GM21619 (cell line): Measurements from ENCODE around the gene LEPROT.

Source experiments
- ATAC-seq: cut with Tn5 transposase; IDR thresholded peaks from one replicate; pipeline ENCODE4 v1.9.1; 2021; ENCODE audit not compliant: unreplicated experiment

LEPROT gene

DNA sequence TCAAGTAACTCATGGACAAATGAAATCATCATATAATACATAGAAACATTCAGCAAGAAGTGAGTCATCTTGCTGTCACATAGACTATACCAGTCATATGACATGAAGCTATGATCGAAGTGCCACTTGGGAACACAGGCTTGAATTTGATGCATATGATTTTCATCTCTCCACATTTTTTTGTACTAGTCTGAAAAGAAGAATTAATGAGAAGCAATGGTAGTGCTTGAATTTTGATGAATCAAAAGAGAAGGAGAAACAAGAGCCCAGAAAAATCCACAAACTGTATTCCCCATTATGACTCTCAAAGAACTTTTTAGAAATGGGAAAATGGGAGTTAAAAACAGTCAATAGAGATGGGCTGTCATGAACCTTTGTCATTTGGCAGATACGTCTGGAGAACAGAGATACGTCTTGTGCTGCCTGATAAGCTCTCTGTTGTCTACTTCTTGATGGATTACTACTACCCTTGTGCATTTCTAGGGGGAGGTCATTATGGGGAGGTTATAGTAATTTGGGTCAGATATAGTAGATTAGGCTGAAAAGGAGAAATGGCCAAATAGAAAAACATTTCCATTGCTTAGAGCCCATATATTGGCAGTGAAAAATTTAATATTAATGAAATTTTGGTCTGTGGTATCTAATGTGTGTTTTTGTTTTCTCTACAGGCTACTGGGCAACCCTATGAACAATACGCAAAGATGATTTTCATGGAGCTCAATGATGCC lies 8.0 kb upstream of the LEPROT start:
- no peak for ATAC-seq

DNA sequence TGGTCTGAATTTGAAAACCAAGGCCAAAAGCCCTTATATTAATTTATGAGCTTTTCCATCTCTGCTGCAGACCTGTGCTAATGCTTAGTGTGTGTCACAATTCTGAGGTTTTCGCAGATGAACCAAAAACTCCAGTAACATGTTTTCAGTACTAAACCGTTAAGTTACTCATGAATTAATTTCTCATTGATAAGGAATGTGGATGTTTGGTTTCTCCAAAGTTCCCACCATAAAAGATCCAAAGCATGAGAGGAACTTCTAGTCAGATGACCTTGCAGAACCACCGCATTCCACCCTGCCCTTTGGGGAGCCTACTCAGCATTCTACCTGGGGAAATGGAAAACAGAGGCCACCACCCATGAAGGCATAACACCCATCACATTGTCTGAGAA lies 7.5 kb upstream of the LEPROT start:
- no peak for ATAC-seq

DNA sequence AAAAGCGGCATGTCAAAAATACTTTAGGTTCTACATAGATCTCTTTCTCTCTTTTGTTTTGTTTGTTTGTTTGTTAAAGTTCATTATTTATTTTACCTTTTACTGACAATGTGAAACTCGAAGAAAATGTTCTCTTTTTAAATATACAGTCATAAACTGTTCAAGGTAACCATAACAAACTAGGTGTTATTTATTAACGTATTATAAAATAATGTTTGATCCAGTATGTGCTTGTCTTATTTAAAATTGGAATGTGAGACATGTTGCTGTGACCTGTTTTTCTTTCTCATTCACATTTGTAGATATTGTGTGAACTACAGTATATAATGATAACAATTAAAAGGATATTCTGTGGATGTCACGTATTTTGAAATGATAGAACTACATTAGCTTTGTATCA lies 5.9 kb upstream of the LEPROT start:
- ATAC-seq: no peak

DNA sequence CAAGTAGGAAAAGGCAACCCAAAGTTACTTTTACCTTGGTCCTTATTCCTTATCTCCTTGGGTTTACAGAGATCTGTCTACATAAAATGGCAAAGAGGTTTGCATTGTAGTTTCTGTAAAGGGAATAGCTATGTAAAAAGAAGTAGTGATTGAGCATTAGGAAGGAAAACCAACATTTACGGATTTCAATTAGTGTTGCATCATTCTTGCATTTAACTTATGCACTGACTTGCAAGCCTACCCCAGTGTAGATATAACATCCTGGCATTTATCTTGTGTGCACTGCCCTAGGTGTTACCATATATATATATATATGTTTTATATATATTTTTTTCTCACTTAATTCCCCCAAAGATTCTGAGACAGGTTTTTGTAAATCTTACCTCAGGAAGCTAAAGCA lies 3.7 kb upstream of the LEPROT start:
- no peak for ATAC-seq

DNA sequence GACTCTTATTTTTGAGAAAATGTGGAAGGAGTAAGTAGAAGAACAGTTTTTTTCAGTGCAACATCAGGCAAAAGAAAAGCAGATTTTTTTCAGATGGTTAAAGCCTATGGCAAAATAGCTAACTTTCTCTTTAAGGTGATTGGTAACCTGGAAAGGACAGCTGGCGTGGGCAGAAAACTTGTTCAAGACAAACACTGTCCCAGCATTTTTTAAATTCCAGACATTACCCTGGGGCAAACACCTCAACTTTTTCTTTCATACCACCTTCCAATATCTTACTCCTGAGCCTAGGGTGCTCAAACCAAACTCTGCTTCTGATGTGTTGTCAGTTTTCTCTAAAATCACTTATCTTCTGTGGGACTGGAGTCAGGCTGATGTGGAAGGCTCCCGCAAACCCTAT lies 2.7 kb upstream of the LEPROT start:
- ATAC-seq: no peak

DNA sequence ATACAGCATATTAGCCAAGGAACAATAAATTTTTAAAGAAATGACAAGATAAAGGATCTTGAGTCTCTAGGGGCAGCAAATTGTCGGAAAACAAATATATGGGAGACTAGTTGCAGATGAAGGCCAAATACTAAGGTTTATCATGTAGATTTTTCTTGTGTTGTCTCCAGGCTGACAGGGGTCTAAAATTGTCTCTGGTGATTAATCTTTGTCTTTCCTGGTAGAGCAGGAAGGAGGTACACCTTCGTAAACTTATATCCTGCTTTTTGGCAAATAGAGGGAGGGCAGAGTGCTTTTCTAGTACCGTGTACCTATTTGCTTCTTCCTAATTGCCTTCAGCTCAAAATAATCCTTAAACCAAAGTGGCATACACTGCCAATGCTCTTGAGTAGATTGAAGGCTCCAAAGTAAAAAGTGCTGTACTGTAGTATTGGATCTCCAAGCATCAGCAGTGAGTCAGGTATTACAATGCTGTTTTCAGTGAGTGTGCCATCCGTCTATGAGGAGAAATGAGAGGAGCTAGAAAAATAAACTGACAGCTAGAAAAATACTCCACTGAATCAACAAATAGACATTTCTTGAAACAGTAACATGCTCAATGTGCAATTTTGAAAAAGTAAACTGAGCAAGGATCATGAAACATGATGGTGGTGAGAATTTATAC lies 1.8 kb upstream of the LEPROT start:
- ATAC-seq: no peak

DNA sequence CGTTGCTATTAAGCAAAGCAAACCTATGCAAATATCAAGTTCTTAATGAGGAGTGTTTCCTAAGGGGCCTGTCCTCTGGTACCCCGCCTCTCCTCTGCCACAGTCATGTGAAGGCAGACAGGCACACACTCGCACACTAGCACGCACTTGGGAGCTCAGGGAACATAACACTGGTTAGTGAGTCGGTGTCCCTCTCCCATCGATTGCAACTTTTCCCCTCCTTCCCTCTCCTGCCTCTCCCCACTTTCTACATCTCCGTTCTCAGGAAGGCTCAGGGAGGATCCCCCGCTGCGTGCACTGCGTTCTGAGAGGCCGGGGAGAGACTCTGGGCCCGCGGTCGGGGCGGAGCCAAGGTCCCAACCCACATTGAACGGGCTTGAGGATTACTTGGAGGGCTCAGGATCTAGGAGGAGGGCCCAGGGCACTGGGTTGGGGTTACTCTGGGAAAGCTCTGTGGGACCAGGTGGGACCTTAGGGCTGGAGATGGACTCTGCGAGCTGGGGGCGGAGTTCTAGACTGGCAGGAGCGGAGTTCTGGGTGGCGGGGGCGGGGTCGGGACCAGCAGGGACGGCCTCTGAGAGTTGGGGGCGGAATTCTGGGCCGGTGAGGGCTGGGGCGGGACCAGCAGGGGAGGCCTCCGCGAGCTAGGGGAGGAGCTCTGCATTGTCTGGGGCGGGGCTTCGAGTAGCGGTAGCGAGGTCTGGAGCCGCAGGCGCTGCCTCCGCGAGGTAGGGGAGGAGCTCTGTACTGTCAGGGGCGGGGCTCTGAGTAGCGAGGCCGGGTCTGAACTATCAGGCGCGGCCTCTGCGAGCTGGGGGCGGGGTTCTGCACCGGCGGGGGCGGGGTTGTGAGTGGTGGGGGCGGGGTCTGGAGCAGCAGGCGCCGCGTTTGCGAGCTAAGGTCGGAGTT lies 533 bp upstream of the LEPROT start:
- ATAC-seq: peak; percentile 88

DNA sequence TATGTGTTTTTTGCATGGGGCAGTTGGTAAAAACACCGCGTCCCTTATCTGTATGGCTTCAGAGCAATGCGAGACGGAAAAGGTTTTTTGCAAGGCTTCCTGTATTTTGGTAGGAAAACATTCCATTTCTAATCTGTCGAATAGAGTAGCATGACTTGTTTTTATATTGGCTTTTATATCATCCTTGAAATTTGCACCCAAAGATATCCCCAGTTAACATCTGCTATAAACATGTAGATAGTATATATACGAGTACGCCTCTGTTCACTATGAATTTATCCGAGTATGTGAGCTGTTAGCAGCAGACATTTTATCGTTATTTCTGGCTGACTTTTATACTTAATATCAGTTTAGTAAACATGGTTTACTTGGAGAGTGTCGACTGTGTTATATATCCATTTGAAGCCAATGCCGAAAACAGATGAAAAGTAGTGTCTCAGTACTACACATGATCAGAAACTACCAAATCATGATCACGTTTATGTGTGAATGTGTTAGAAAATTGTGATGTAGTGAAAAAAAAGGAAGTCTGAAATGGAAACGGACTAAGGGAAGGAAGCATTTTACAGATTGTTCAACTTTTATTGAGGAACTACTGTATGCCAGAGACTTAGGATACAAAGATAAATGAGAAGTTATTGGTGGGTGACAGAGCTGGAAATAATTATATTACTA lies 1.0 kb downstream of the LEPROT start:
- ATAC-seq: no peak

DNA sequence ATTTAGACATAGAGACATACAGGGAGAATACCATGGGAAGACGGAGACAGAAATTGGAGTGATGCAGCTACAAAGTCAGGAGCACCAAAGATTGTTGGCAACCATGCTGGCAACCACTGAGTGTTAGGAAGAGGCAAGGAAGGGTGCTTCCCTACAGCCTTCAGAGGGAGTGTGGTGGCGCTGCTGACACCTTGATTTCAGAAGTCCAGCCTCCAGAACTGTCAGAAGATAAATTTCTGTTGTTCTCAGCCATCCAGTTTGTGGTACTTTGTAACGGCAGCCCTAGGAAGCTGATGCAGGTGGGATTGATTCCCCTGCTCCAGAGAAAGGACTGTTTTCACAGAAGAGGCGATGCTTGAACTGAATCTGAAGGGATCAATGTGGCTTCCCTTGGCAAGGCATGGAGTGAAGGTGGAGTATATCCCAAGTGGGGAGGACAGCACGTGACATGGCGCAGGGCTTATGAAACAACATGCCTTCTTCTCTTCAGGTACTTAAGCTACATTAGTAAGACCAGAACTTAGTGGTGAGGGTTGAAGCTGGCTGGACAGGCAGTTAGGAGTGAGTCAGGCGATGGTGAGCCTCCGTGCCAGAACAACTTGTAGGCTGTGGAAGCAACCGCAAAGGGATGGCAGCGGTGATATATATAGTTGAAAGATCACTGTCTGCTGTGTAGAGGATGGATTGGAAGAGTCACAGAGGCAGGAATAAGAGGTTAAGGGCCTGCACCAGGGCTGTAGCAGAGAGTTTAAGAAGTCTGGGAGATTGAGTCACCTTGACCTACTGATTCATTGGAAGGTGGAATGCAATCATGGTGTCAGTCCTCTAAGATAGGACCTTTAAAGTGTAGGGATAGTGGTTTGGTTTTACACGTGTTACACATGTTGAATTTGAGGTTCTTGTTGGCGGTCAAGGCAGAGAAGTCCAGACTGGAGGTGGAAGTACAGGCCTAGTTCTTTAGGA lies 2.1 kb downstream of the LEPROT start:
- no peak for ATAC-seq

DNA sequence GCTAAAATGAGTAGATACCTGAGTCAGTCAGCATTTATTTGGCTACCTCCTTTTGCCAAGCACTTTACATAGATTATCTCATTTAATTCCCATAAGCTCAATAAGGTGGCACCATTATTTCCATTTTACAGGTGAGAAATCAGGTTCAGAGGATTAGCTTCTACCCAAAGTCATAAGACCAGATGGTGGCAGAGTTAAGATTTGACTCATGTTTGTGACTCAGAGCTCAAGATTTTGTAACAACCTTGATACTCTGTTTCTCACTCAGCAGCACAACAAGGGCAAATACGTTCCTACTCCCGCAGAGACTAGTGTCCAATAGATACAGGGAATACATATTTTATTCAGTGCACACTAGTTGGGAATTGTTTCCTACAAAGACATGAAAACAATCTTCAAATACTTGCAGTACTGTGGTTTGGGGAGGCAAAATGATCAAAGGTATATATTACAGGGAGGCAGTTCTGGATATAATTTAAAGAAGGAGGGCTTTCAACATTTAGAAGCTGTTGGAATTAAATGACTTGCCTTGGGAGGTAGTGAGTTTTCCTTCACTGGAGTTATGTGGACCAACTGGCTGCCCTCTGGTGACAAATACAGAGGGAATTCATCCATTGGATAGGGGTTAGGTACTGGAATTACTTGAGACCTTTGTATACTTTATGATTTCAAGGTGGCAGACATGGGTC lies 3.6 kb downstream of the LEPROT start:
- no peak for ATAC-seq

DNA sequence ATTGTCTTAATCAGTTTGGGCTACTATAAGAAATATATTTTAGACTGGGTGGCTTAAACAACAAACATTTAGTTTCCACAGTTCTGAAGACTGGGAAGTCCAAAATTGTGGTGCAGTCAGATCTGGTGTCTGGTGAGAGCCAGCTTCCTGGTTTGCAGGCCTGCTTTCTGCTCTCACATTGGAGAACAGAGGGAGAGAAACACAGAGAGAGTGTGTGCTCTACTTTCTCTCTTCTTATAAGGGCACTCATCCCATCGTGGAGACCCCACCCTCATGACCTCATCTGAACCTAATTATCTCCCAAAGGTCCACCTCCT lies 4.1 kb downstream of the LEPROT start:
- no peak for ATAC-seq

DNA sequence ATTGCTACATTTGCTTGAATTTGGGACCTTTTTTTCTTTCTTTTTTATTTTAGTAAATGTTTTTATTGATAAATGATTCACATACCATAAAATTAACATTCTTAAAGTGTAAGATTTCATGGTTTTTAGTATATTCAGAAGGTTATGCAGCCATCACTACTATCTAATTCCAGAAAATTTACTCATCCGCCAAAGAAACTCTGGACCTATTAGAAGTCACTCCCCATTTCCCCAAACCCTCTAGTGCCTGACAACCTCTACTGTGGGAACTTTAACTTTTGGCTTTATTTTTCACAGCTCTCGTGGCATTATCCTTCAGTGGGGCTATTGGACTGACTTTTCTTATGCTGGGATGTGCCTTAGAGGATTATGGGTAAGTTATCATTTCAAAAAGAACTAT lies 4.5 kb downstream of the LEPROT start:
- ATAC-seq: no peak

DNA sequence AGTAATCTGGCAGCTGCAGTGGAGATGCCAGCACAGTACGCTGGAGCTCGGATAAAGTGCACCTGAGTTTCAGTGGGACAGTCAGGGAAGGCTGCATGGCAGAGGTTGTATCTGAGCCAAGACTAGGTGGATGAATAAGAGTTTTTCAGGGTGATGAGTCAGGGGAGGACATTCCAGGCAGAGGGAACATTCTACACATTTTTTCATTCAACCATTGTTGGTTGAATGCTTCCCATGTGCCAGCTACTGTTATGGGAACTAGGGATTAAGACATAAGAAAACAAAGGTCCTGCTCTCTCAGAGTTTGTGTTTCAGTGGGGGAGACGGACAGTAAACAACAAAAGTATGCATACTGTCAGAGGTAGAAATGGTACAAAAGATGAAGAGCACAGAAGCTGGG lies 5.2 kb downstream of the LEPROT start:
- no peak for ATAC-seq

DNA sequence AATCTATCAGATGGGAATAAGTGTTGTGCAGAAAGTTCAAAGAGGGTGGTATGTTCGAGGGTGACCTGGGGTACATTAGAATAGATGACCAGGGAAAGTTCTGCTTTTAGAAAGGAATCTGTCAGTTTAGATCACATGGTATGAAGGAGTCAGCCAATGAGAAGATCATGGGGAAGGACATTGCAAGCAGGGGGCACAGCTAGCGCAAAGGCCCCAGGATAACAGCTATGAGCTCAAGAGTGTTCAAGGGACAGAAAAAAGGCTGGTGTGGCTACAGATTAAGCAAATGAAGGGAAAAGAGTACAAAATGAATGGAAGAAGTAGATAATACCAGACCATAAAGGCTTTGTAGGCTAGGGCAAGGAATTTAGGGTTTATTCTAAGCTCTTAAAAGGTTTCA lies 8.6 kb downstream of the LEPROT start:
- ATAC-seq: no peak

DNA sequence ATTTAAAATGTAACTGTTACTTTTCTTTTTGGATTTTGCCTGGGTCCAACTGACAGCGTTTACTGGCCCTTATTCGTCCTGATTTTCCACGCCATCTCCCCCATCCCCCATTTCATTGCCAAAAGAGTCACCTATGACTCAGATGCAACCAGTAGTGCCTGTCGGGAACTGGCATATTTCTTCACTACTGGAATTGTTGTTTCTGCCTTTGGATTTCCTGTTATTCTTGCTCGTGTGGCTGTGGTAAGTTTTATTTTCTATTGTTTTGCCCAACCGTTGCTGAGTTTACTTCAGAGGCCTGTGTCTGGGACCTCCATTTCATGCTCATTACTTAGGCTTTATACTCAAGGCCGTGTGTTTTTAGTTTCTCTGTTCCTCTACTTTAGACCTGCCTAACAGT lies 9.3 kb downstream of the LEPROT start:
- ATAC-seq: no peak

DNA sequence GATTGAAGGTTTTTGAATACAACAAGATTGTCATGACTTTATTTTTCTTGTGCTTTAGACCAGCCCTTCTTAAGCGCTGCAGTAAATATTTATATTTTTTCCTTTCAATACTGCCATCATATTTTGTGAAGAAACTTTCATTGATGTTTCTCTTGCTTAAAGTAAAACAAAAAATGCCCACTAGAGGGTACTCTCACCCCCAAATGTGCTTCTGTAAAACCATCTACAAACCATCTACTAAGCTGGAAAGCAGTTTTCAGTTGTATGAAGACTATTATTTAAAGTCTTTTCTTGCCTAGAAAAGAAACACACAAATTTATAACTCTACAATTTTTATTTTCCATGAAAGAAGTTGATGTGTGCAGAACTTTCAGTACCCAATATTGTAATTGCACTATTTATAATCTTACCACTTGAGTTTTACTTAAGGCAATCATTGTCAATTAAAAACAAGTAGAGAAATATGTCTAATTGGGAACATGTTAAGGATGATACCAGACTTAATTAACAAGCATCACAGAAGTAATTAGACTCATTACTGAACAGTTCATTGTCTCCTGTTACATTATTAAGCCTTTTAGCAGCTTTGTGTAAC lies 10.7 kb downstream of the LEPROT start:
- ATAC-seq: no peak

DNA sequence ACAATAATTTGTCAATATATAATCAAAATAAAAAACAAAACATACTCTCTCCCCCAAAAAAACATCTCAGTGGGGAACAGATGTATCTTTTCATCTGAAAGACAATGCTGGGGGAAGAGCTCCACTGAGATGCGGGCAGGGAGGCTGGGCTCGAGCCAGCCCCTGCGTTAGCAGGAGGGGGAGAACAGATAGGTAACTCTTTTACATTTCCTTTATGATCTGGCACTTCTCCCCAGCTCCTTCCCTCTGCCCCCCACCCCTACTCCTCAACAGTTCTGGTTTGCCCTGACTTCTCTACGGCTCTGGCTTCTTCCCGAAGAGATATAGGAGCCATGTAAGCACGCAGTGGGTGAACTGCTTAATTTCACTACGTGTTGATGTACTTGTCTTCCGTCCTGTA lies 12.4 kb downstream of the LEPROT start:
- no peak for ATAC-seq

DNA sequence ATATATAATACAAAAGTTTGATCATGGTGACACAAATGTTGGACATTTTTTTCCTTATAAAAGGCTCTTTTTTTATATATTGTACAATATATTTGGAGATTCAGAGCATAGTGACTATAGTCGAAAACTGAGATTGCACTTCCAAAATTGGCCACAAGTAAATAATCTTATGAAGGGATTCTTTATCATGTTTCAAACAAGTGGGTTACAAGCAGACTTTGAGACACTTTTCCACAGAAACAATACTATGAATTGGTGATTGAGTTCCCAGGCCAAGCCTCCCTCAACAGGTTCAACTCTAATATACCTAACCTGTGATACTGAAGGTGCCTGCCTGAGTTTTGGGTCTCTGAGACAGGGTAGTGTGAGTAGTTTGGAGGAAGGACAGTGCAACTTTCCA lies 13.8 kb downstream of the LEPROT start:
- ATAC-seq: no peak

DNA sequence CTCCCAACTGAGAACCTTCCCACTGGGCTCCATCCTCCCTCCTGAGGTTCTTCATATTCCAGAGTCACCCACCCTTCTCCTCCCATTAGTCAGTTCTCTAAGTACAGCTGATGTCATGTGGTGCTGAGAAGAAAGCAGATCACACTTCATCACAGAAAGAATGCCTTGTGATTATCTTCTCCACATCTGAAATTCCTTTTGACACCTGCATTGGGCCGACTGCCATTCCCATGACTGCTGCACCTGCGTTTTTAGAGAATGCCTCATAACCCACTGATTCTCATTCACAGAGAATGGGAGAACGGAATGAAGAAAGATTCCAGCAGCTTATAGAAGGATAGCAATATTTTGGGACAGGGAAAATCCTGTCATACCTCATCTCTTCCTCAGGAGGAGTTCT lies 14.3 kb downstream of the LEPROT start:
- no peak for ATAC-seq
